Stimulated activated CD4-positive, alpha-beta T cell treated with anti-CD3 and anti-CD28 coated beads, Interleukin-15, amount 100 ng/mL, for 48 hours (primary cell): ENCODE data around the gene C13orf42.

Experiments
- DNase-seq, 2 donors: peaks; one replicate each; pipeline ENCODE4 v3.0.0-alpha.2; 2020; ENCODE audit warnings: low read depth in 2 of 2

C13orf42 gene

DNA sequence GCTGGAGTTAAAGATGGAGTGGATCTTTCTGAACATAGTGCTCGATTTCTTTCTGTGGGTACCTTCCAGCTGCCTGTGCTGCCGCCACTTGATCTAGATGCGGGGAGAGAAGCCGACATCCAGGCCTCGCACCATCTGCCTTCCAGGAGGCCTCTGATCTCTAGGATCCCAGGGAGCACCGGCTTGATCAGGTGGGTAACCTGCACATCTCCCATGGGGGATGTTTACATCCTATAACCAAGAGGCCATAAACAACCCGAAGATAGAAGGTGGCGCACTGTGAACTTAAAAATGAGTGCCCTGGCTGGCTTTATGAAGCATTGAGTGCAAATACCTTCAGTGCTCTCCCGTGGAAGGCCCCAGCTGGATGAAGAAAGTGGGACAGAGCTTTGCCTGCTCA is at the start of gene C13orf42:
Gene C13orf42 (minus strand): TSS at position 101 of the 400 bp plus-strand sequence. CDS start 65 bp downstream, at position 36.
- DNase-seq, result no peak

DNA sequence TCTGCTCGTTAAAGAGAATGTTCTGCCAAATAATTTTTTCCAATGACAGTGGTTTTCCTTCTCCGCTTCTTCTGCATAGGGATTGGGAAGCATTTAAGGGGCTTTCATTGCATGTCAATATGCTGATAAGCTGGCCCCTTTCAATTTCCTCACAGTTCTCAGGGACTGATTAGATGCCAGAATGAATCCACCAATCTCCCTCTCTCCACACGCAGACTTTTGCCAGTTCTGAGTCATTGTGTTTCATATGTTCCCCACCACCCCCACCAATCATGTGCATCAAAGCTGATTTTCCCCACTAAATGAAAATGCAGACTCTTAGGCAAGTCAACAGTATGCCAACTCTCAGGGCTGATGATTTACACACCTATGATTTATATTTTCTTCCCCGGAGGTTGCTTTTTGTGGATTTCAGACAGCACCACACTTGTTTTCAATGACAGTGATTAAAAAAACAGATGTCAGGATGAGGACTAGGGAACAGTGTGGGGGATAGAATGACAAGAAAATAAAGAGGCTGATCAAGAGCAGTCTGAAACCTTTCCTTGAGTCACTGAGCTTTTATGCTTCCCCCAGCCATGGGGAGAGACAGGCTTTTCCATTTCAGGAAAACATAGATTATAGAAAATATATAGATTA is 47.9 kb upstream of the C13orf42 start:
- DNase-seq, result no peak

GRCh38 chr13:51158365-51158764 is 47.3 kb upstream of the C13orf42 start:
- no peak for DNase-seq

DNA sequence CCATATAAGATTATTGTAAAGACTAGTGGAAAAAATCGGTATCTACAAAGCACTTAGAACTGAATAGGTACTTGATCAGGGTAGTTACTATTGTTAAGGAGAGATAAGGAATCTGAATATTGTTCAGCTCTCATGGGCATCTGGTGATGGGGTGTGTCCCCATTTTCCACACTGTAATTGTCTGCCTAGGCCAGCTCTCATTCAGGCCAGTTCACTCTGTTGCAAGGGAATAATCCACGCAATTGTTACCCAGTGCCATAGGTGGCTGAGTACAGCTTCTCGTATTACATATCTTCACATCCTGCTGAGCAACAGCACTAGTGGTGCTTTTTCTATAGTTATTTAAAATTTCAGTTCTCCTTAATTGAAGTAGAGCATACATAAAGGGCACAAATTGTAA is 45.6 kb upstream of the C13orf42 start:
- no peak for DNase-seq

DNA sequence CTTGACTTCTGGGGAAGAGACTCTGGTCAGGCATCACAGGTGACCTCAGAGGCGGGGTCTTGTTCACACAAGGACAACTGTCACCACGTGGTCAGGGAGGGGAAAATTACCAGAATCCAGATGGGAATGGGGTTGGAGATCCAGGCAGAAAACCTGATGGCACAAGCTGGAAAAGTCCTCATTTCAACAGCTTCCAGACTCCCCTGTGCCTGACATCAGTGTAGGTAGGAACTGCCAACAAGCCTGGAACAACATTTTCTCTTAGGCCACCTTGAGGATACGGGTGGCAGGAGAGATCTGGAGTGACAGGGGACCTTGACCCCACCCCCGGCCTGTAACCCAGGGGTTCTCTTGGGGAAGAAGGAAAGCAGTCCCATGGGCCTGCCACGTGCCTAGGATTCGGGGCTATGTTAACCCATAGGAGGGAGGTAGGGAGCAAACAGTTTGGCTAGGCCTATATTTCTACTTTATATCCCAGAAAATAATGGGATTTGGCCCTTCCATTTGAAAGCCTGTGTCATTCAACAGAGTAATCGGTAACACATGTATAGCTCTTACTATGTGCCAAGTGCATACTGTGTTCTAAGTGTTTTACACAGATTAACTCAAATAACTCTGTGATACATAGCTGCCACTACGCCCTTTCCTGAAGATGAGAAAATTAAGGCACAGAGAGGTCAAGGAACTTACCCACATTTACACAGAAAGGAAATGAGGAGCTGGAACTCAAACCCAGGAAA is 44.9 kb upstream of the C13orf42 start:
- no peak for DNase-seq

- DNase-seq, result no peak
These were observed 44.1 kb upstream of the C13orf42 start for GRCh38 chr13:51155161-51155560.

GRCh38 chr13:51154029-51154555 is 43.0 kb upstream of the C13orf42 start:
- no peak for DNase-seq

GRCh38 chr13:51153527-51153926 is 42.5 kb upstream of the C13orf42 start:
- DNase-seq, result no peak

DNA sequence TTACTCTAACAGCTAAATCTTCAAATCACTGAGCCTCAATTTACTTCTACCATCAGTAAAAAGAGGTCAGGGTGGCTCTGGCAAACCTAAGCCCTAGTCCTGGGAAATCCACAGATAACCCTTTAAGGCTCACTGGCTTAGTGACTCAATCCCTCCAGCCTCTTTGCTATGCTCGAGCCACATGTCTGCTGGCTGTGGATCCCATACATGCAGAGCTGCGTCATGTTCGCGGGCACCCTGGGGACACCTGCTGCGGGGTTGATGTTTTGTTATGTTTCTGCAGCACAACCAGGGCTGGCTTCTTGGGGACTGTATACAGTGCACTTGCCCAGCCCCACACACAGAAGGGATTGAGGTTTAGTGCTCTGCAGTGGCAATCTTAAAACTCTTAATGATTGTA is 41.6 kb upstream of the C13orf42 start:
- no peak for DNase-seq

- DNase-seq, result no peak
These were observed 40.4 kb upstream of the C13orf42 start for GRCh38 chr13:51151463-51151862.

- no peak for DNase-seq
These were observed 38.0 kb upstream of the C13orf42 start for GRCh38 chr13:51148952-51149573.

DNA sequence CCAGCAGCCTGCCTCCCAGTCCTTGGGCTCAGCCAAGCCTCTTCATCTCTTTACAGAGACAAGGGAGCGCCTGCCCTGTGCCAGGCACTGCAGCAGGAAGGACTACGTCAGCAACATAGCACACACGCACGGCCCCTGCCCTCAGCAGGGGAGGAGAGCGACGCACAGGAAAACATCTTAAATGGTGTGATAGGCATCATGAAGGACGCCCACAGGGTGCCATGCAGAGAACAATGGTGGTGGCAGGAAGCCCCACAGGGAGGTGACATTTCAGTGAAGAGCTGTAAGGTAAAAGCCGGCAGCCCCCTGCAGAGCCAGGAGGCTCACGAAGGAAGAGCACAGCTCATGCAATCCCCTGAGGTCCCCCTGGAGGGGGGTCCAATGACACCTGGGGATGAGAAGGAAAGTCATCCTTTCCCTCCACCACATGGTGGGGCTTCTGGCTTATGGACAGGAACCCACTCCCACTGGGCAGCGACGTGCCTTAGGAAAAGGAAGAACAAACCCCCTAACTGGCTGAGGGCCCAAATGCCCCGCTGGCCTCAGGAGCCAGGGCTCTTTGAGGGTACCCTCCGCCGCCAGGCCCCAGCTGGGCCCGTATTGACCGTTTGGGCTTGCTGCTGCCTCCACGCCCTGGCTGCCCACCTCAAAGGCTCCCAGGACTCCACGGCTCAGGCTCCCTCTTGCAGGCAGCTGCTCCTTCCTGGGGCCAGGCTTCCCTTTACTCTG is 37.3 kb upstream of the C13orf42 start:
- no peak for DNase-seq

- no peak for DNase-seq
These were observed 36.7 kb upstream of the C13orf42 start for GRCh38 chr13:51147732-51148131.

DNA sequence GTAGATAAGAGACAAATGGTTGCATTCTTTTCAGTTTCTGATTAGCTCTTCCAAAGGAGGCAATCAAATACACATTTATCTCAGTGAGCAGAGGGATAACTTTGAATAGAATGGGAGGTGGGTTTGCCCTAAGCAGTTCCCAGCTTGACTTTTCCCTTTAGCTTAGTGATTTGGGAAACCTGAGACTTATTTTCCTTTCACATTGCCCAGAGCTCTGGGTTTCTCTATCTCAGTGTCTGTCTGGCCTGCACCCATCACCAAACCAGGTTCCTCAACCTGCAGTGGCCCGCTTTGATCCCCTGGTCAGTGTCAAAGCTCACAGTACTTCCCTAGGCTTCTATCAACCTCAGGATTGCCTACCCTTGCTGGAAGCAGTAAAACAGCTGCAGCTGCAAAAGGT is 35.6 kb upstream of the C13orf42 start:
- DNase-seq, result no peak

DNA sequence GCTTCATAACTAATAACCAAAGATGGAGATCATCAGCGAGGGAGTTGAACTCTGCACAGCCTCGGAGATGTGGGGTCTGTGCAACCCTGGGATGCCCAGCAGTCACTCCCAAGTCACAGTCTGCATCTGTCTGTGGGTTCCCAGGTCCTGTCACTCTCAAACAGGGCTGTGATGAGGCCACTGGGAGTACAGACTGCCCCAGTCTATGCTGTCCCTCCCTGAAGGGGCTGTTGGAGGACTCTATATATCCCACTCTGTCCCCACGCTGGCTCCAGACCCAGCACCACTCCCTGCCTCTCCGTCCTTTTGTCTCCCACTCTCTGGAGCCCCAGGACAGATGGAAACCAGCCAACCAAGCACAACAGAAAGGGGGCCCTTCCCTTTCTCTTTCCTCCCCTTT is 26.2 kb upstream of the C13orf42 start:
- DNase-seq, result no peak

DNA sequence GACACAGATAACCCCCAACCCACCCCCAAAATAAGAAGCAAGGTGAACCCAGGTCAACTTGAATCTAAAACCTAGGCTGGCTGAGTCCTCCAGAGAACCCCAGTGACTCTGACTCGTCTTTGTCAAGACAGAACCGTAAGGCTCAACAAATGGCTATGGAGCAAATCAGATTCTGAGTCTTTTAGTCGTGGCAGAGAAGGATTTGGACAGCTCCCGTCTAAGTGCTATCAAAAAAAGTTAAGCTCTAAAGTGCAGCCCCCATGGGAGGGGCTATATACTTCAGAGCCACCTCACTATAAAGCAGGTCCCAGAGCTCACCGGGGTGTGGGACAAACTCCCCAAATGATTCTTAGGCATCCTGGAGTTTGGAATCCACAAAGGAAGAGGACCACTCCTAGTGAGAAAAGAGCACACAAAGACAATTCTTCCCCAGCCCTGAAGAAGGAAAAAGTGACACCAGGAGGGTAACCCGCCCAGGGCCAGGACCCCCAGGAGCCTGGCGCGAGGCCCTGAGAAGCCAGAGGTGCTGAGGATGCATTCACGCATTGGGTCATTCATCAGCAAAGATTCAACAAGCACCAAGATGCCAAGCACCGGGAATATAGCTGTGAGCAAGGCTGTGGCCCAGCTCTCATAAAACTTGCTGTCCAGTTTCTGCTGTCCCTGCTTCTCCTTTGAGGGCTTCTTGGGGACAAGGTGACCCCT is 25.4 kb upstream of the C13orf42 start:
- DNase-seq, result no peak

- DNase-seq, result no peak
These were observed 23.8 kb upstream of the C13orf42 start for GRCh38 chr13:51134763-51135365.

DNA sequence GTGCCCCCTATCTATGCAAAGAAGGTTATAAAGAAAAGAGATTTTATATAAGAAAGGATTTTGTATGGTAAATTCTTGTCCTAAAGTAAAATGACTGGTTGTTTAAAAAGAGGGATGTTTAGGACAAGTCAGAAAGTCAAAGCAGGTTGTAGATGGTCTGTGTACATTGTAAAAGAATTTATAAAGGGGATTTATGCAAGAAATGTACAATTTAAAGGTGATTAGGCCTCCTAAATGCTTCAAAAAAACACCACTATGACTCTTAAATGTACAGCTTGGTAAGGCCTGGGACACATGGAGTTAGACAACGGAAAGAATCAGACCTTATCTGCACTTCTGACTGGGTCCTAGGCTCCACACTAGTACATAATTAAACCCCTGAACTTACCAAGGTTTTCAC is 19.3 kb upstream of the C13orf42 start:
- DNase-seq, result no peak

DNA sequence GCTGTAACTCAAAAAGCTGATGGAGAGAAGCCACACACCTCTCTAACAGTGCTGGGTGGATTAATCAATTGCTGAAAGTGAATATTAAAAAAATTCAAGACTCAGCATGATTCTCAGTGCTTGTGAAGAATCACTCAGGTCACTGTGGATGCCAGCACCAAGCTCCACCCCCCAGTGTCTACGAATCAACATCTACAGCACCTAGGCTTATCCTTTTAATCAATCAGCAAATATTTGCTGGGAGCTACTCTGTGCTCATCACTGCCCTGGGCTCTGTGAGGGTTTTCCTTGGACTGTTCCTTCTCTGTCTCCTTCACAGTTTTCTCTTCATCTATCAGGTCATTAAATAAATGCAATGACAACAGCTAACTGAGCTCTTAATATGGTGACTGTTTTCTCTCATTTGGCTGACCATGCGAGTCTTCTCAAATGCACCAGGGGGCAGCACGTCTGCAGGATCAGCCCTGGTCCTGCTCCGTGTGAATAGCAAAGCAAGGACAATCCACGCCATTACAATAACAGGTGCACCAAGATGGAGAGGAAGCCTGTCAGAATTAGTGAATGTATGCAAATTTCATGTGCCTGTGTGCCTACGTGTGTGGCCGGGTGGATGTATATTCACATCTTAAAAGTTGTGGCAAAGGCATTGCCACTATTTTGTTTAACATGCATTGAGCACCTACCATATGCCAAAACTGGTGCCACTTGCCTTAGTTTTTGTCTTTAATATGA is 14.6 kb upstream of the C13orf42 start:
- peak; percentile 31 to 47 for DNase-seq

GRCh38 chr13:51122868-51123566 is 11.9 kb upstream of the C13orf42 start:
- DNase-seq, result peak; percentile 16 to 19
